ENCODE results near the gene KRT8. TPM values are rescaled to one million over a fixed set of nuclear protein-coding genes. Genes with fewer than 3 reads are reported as not detected.
"Not testable (repeated sequence)": the region's sequence is repeated elsewhere in the genome, so short reads cannot be mapped to it uniquely, and the experiment has no call there.

The KRT8 gene
- total RNA-seq, 1 donor from 2014 or later: 8.3 TPM

GRCh38 chr12:52892207-52892852 is 12.5 kb downstream of the KRT8 start:
- no peak overlapping the region for H3K4me3 Mint-ChIP-seq
- DNase-seq (ENCODE audit: low read depth, low spot score): no peak
- H3K9me3 Mint-ChIP-seq: no peaks in the 10 kb centered on the region
- no peaks in the 10 kb centered on the region for H3K4me1 Mint-ChIP-seq
- TF ChIP-seq CTCF (conservative IDR thresholded peaks at IDR 0.05): no peak
- H3K36me3 Mint-ChIP-seq (ENCODE audit: low read depth): no peaks in the 10 kb centered on the region
- H3K27ac Mint-ChIP-seq (ENCODE audit: unreplicated experiment): no peak overlapping the region
- H3K27me3 Mint-ChIP-seq (ENCODE audit: low read depth): no peaks in the 10 kb centered on the region

- Mint-ChIP-seq H3K27ac (ENCODE audit: unreplicated experiment) (no peak overlapping the region), H3K36me3 (ENCODE audit: low read depth) (no peaks in the 10 kb centered on the region), H3K4me1 (no peaks in the 10 kb centered on the region), H3K4me3 (no peak overlapping the region), H3K27me3 (ENCODE audit: low read depth) (no peaks in the 10 kb centered on the region), H3K9me3 (no peaks in the 10 kb centered on the region)
- no peak for TF ChIP-seq CTCF (conservative IDR thresholded peaks at IDR 0.05)
- DNase-seq (ENCODE audit: low read depth, low spot score): no peak
Measured at GRCh38 chr12:52891044-52891443, 13.8 kb downstream of the KRT8 start.

GRCh38 chr12:52890417-52890816 is 14.5 kb downstream of the KRT8 start:
- Mint-ChIP-seq H3K9me3 (no peaks in the 10 kb centered on the region), H3K36me3 (ENCODE audit: low read depth) (no peaks in the 10 kb centered on the region), H3K27ac (ENCODE audit: unreplicated experiment) (no peak overlapping the region), H3K27me3 (ENCODE audit: low read depth) (no peaks in the 10 kb centered on the region), H3K4me3 (no peak overlapping the region), H3K4me1 (no peaks in the 10 kb centered on the region)
- no peak for TF ChIP-seq CTCF (conservative IDR thresholded peaks at IDR 0.05)
- no peak for DNase-seq (ENCODE audit: low read depth, low spot score)

GRCh38 chr12:52884526-52885293 is 20.2 kb downstream of the KRT8 start:
- Mint-ChIP-seq H3K27ac (ENCODE audit: unreplicated experiment) (no peak overlapping the region), H3K36me3 (ENCODE audit: low read depth) (no peaks in the 10 kb centered on the region)

GRCh38 chr12:52880499-52880898 is 24.4 kb downstream of the KRT8 start:
- H3K4me3 Mint-ChIP-seq: peak overlapping the region; percentile 83
- not testable (repeated sequence) for H3K27ac Mint-ChIP-seq (ENCODE audit: unreplicated experiment)

More at GRCh38 chr12:52884526-52885293, 20.2 kb downstream of the KRT8 start:
- no peak overlapping the region for H3K4me3 Mint-ChIP-seq
- H3K9me3 Mint-ChIP-seq: no peaks in the 10 kb centered on the region
- peak; percentile 90 for DNase-seq (ENCODE audit: low read depth, low spot score)
- peaks cover 10% of the 10 kb centered on the region for H3K27me3 Mint-ChIP-seq (ENCODE audit: low read depth)
- peak; percentile 99 for TF ChIP-seq CTCF (conservative IDR thresholded peaks at IDR 0.05)
- peaks cover 6% of the 10 kb centered on the region for H3K4me1 Mint-ChIP-seq

More at GRCh38 chr12:52880499-52880898, 24.4 kb downstream of the KRT8 start:
- not testable (repeated sequence) for DNase-seq (ENCODE audit: low read depth, low spot score); H3K36me3 Mint-ChIP-seq (ENCODE audit: low read depth); H3K4me1 Mint-ChIP-seq; H3K9me3 Mint-ChIP-seq
- peaks cover 17% of the 10 kb centered on the region for H3K27me3 Mint-ChIP-seq (ENCODE audit: low read depth)

All from neural crest cell (in vitro differentiated cells).